ENCODE measurements around the gene ANKK1. TPM values are rescaled to one million over a fixed set of nuclear protein-coding genes. Genes with fewer than 3 reads are reported as not detected.

Gene ANKK1
- total RNA-seq, 2 donors from 2014 or later = 0.49 to 0.68 TPM

- Histone ChIP-seq H3K4me3 (no peak overlapping the region), H3K9me3 (no peaks in the 10 kb centered on the region), H3K27ac (no peak overlapping the region), H3K36me3 (no peaks in the 10 kb centered on the region), H3K4me1 (ENCODE audit: control insufficient read depth in 1 of 2, low read depth in 2 of 2) (no peaks in the 10 kb centered on the region), H3K27me3 (replicated peaks; ENCODE audit: insufficient read depth) (no peaks in the 10 kb centered on the region)
- DNase-seq (ENCODE audit: low spot score) = no peak
- no peak for TF ChIP-seq CTCF (IDR thresholded peaks at IDR 0.05)
- ATAC-seq (ENCODE audit: insufficient number of reproducible peaks, low FRiP score, low read depth) = no peak
Observed at GRCh38 chr11:113398669-113399430, 11.3 kb downstream of the ANKK1 start.

GRCh38 chr11:113400631-113401230 is 13.2 kb downstream of the ANKK1 start:
- ATAC-seq (ENCODE audit: insufficient number of reproducible peaks, low FRiP score, low read depth) (no peak), DNase-seq (ENCODE audit: low spot score) (no peak)
- Histone ChIP-seq H3K4me3 (no peak overlapping the region), H3K4me1 (ENCODE audit: control insufficient read depth in 1 of 2, low read depth in 2 of 2) (no peaks in the 10 kb centered on the region), H3K27me3 (replicated peaks; ENCODE audit: insufficient read depth) (no peaks in the 10 kb centered on the region), H3K9me3 (no peaks in the 10 kb centered on the region), H3K36me3 (no peaks in the 10 kb centered on the region), H3K27ac (no peak overlapping the region)
- TF ChIP-seq CTCF (IDR thresholded peaks at IDR 0.05) = no peak

- H3K4me3 ChIP-seq = no peak overlapping the region
- H3K27me3 ChIP-seq (replicated peaks; ENCODE audit: insufficient read depth) = no peaks in the 10 kb centered on the region
- peak; percentile 12 for ATAC-seq (ENCODE audit: insufficient number of reproducible peaks, low FRiP score, low read depth)
- no peaks in the 10 kb centered on the region for H3K4me1 ChIP-seq (ENCODE audit: control insufficient read depth in 1 of 2, low read depth in 2 of 2)
- H3K27ac ChIP-seq = no peak overlapping the region
- TF ChIP-seq CTCF (IDR thresholded peaks at IDR 0.05) = no peak
- DNase-seq (ENCODE audit: low spot score) = no peak
- no peaks in the 10 kb centered on the region for H3K9me3 ChIP-seq
- H3K36me3 ChIP-seq = no peaks in the 10 kb centered on the region
Observed at GRCh38 chr11:113401718-113402117, 14.1 kb downstream of the ANKK1 start.

GRCh38 chr11:113404859-113405430 is 17.4 kb downstream of the ANKK1 start:
- no peak overlapping the region for H3K4me3 ChIP-seq

More at GRCh38 chr11:113404859-113405430, 17.4 kb downstream of the ANKK1 start:
- TF ChIP-seq CTCF (IDR thresholded peaks at IDR 0.05) = no peak
- no peaks in the 10 kb centered on the region for H3K4me1 ChIP-seq (ENCODE audit: control insufficient read depth in 1 of 2, low read depth in 2 of 2)
- no peaks in the 10 kb centered on the region for H3K27me3 ChIP-seq (replicated peaks; ENCODE audit: insufficient read depth)
- DNase-seq (ENCODE audit: low spot score) = no peak
- H3K9me3 ChIP-seq = no peaks in the 10 kb centered on the region
- ATAC-seq (ENCODE audit: insufficient number of reproducible peaks, low FRiP score, low read depth) = no peak
- H3K27ac ChIP-seq = no peak overlapping the region
- H3K36me3 ChIP-seq = no peaks in the 10 kb centered on the region
